Measurements from ENCODE around the gene SARDH.
A peak's percentile ranks its signal among the peaks of the same experiment; 100 is the strongest.

The SARDH gene

DNA sequence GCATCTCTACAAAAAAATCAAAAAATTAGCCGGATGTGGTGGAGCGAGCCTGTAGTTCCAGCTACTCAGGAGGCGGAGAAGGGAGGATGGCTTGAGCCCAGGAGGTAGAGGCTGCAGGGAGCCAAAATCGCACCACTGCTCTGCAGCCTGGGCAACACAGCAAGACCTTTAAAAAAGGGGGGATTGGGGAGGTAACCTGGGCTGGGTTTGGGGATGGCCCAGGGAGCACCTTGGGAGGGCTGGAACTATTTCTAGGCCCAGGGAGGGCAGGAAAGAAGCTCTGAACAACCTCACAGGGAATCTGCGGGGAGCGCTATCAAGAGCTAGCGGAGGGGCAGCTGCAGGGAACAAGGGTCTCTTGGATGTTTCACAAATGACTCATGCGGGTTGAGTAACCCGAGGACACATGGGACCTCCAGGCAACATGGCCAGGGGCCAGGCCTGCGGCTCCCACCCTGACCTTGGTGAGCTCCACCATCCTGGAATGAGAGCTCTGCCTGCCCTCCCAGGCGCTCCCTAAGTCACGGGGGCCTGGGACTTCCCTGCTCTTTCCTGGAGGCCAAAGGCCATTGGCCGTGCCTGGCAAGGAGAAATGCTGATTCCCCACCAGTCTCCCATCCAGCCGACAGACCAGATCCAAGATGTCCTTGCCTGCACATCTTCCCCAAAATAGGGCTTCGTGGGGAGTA is 23.4 kb downstream of the SARDH start:
- DNase-seq (ENCODE audit: low read depth in 2 of 2): no peak

DNA sequence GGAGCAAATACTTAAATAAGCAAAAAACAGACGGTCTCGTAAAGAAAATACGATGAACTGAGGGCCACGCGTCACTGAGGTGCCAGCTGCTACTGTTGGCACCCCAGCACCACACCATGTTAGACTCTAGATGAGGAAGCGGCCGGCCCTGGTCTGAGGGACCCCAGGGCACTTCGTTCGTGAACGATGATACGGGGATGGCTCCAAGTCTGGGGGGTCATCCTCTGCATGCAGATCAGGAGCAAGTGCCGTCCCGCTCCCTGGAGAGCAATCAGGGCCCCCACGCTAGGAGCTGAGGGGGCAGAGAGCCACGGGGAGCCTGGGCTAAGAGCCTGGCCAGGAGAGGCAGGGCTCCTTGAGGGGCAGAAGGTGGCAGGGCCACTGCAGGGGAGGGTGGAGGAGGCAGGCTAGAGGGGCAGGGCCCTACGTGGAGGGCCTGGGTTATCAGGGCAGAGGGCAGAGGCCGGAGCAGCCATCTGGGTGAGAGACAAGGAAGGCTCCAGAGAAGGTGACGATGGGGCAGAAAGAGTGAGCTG is 24.1 kb downstream of the SARDH start:
- no peak for DNase-seq (ENCODE audit: low read depth in 2 of 2)

DNA sequence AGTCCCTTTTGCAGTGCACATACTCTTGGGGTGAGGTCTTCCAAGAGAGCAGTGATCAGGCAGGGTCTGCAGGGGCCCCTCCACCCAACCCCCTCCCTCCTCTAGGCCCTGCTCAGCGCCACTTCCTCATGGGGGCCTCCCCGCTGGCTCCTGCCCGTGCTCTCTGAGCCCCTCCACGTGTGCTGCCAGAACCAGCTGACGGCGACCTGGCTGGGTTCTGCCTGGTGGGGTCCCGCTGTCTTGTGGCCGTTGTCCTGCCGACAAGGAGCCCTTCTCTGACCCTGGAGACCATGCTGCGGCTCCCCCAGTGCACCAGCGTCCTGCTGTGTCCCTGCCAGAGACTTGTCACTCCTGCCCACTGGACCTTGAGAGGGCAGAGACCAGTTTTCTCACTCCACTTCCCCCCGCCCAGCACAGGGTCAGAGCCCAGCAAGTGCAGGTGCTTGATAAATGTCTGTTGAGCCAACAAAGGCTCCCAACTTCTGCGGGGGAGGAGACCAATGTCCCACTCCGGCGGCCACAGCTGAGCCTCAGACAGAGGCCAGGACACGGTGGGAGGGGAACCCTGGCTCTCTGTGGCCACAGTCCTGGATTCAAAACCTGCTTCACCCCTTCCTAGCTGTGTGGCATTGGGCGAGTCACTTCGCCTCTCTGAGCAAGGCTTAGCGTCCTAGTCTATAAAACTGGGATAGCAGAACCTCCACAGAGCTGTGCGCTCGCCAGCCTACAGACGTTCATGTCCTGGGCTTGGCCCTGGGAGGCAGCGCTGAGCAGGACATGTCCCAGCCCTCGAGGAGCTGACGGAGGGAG is 24.8 kb downstream of the SARDH start:
- DNase-seq (ENCODE audit: low read depth in 2 of 2): no peak

DNA sequence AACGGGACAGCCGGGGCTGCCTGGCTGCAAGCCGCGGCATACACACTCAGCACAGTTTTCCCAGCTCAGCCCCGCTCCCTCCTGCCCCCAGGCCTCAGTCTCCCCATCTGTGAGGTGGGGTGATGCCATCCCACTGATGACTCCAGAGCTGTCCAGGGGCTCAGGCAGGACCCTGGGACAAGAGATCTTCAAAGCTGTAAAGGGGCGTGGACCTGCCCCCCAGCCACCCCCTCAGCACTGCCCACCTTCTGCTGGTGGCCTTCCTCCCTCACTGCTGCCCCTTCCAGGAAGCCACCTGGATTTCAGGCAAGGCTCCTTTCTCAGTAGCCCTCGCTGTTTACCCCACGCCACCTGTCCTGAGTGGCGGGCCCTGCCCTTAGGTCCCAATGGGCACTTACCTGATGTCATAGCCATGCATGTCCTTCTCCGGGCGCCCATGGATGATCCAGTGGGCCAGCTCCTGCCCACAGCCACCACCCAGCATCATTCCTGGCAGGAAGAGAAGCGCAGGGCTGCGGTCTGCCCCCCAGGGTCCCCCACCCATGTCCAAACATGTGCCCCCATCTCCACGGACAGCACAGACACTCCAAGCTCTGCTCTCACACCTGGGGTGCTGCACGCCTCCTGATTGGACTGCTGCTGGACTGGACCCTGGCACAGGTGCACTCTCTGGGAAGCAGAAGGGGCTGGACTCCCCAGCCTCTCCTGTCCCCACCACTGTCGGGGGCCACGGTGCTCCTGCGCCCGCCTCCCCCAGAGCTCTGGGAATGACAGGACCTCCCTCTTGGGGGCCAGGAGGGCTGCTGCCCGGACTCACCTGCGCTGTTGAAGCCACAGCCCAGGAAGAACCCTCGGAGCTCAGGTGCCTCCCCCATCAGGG is 25.7 kb downstream of the SARDH start:
- DNase-seq (ENCODE audit: low read depth in 2 of 2): no peak

DNA sequence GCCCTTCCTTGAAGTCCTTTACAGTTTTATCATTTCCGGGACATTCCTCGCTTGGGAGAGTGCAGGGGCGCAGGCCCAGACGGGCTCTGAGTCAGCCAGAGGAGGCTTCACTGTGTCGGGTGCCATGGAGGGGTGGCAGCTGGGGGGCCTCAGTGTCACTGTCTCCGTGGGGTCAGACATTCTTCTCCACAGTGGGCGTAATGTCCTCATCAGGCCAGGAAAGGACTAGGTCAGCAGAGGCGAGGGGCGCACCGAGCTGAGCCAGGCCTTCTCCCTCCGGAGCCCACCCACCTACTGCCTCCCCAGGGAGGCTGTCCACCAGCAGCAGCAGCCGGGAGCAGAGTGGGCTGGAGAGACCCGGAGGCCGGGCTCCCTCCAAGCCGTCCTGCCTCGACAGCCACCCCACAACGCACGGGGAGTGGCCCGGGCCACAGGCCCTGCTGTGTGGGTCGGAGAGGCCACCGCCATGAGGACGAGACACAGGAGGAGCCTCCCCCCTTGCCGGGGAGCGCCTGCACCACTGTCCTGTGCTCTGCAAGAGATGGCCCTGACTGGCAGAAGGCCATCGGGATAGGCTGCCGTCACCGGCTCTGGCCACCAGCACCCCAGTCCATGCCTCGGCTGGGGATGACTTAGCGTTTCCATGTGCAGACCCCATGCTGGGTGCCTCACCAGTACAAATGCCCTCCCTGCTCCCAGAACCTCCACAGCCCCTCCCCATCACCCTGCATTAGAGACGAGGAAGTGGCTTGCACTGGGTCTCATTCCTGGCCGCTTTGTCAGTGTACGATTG is 26.5 kb downstream of the SARDH start:
- no peak for DNase-seq (ENCODE audit: low read depth in 2 of 2)

DNA sequence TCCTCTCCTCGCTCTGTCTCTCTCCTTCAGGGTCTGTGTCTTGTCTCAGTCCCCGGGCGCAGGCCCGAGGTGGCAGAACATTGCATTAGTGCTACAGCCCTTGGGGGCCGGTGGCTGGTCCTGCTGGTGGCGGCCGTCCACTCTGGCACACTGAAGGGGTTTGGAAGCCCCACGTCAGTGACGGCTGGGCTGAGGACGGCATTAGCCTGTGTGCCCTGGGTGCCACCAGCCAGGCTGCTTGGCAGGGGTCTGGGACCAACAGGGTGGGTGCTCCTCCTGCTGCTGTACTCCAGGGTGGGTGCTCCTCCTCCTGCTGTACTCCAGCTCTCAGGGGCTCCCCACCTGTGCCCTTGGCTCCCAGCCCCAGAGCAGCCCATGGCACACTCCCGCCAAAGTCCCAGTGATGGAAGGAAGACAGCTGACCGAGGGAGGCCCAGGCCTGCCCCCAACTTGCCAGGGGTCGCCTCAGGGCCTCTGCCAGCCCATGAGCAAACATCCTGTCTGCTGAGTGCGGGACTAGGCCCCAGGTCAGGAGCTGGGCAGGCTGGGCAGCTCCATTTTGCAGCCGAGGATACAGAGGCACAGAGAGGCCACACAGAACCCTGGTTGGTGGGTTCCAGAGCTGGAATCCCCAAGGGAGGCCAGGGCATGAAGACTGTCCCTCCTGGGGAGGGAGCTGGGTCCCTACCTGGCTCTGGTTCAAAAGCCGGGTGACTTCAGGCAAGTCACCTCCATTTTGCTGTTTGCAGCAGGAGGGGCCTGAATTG is 27.3 kb downstream of the SARDH start:
- DNase-seq (ENCODE audit: low read depth in 2 of 2): no peak

DNA sequence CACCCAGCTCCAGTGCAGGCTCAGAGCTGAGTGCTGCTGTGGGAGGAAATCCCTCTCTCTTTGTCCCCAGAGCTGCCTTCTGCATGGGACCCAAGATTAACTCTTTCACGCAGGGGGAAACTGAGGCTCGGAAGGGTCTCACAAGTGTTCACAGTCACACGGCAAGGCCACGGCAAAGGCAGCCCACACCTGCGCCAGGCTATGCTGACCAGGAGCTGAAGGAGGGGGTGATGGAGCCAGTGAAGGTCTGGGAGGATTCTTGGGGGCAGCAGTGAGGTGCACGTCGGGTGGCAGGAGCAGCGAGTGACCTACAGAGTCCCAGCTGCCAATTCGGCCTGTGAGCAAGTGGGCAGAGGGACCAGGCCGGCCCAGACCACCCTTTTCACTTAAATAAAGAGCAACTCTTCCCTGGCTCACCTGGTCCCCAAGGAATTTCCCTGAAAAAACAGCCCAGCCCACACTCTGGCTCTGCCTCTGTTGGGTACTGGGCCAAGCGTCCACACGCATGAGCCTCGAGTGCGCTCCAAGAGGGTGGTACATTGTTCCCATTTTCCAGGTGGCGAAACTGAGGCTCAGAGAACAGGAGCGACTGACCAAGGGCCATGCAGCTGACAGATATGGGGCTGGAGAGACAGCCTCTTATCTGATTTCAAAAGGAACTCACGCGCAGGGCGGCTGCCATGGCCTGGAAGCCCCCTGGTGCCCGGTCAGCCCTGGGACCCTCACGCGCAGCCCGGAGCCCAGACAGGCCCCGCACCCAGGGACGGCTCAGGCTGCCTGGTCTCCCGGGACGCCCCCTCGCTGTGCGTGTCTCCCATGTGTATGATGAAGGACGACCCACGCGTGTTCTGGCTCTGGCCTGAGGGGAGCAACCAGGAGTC is 28.2 kb downstream of the SARDH start:
- no peak for DNase-seq (ENCODE audit: low read depth in 2 of 2)

DNA sequence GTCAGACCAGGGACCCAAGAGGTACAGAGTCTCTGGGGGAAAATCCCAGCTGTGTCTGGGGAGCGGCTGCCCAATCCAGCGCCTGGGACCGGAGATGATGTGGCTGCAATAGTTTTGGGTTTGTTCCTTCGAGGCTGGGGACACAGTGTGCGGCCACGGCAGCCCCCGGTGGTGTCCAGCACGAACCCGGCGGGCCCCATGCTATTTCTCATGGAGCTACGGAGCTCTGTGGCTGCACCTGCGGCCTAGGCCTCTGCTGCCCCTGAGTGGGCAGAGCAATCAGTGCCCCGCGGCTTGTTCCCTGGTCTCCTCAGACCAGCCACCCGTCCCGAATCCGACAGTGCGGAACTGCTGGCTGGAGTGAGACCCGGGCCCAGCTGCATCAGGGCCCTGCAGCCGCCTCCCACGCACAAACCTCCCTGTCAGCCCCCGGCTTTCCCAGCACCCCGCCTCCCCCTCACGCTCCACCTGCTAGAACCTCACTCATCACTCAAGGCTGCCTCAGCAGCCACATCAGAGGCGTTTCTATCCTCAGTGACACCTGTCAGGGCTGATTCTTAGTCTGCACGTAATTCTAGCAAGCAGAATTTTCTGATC is 29.0 kb downstream of the SARDH start:
- peak in 1 of 2 donors; percentile 34 for DNase-seq (ENCODE audit: low read depth in 2 of 2)

DNA sequence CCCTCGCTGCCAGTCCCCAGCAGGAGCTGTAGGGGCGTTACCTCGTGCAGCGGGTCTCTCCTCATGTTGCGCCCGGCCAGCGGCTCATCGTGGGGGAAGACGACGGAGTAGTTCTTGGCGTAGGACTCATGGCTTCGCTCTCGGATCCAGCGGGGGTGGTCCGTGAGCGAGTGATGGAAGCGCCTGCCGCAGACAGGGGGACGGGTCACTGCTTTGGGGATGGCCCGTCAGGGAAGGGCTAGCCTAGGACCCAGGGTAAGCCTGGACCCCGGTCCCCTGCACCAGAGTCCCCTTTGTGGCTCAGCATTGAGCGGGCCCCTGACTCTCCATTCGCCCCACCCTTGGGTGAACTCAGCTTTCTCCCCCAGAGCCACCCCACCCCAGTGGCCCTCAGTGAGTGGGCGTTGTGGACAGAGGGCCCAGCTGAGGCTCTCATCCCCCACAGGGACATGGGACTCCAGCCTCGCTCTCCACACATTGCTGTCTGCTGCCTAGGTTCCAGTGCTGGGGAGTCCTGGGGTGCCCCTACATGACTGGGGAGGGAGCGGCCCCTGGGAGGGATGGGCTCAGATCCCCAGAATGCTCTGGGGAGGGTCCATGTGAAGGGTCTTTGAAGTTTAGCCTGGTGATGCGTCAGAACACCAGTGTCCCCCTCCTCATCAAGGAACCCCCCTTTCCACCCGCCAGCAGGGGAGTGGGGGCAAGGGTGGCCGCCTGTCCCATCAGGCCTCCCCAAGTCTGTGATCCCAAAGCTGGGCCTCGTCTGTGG is 29.7 kb downstream of the SARDH start:
- no peak for DNase-seq (ENCODE audit: low read depth in 2 of 2)

DNA sequence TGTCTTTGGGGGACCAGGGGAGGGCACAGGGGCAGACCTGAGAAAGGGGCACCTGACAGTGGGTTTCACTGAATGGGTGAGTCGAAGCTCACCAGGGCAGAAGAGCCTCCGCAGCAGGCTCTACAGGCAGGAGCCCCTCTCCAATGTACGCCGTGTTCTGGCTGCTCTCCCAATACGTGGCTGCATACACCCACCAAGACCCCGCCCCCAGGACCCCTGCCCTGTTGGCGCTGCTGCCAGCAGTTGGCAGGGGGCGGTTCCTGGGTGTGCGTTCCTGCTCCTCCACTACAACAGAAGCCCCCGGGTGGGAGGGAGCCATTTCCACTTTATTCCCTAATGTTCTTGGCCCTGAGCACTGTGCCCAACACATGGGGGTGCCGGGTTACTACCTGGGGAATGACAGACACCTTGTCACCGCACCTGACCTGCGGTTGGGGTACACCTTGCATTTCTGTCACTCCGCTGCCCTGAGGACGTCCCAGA is 30.3 kb downstream of the SARDH start:
- no peak for DNase-seq (ENCODE audit: low read depth in 2 of 2)

DNA sequence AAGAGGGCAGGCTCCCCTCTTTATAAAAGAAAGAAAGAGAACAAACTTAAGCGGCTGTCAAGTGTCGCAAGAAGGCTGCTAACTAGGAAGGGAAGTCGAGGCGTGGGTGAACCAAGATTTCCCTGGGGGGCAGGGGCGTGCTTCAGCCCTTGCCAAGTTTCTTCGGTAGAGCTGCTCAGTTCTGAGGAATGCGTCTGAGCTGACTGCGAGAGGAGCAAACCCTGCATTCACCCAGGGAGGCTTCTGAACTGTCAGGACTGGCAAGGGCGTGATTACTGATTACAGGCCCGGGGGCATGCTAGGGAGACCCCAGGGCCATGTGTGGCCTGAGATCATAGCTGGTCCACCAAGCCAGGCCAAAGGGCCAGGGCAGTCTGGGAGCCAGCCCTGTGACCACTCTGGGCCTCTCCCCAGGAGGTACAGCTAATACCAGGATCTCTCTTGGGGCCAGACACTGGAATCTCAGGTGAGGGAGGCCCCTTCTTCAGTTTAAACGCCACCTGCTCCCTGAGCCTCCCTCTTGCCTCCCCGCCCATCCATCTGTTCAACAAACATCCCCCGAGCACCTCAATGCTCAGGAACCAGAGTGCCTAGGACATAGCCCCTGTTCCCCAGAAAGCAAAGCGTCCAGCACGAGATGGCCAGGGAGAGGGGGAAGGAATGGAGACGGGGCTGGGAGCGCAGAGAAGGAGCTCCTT is 30.9 kb downstream of the SARDH start:
- no peak for DNase-seq (ENCODE audit: low read depth in 2 of 2)

DNA sequence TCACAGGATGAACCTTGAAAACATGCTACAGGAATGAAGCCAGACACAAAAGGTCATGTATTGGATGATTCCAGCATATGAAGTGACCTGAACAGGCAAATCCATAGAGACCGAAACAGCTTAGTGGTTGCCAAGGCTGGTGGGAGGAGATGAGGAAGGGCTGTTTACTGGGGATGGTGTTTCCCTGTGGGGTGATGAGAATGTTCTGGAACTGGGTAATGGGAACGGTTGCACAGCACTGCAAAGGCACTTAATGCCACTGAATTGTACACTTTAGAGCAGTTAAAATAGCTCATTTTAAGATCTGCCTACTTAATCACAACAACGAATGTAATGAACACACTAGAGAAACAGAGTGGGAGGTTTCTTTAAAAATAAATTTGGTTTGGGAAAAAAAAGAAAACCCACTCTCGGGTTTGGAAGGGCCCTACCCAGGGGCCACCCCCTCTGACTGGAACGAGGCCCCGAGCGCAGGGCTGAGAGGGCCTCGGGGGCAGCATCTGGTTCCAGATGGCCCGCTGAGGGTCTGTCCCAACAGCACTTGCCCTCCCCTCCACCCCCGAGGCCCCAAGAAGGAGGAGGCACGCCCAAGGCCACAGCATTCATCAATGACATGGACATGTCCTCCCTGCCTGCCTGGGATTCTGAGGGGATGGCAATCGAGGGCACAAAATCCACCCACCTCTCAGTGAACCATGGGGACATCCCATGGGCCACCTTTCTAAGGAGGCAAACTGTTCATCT is 31.7 kb downstream of the SARDH start:
- DNase-seq (ENCODE audit: low read depth in 2 of 2): no peak

DNA sequence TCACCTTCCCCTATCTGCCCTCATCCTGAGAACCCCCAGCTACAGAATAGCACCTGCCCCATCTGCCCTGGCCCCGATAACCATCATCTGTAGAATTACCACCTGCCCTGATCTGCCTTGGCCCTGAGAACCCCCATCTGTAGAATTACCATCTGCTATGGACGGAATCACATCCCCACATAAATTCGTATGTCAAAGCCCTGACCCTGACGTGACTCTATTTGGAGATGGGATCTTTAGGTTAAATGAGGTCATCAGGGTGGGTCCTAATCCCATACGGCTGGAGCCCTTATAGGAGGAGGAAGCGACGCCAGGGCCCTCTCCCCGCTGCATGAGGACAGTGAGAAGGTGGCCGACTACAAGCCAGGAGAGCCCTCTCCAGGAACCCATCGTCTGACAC is 32.6 kb downstream of the SARDH start:
- DNase-seq (ENCODE audit: low read depth in 2 of 2): no peak

DNA sequence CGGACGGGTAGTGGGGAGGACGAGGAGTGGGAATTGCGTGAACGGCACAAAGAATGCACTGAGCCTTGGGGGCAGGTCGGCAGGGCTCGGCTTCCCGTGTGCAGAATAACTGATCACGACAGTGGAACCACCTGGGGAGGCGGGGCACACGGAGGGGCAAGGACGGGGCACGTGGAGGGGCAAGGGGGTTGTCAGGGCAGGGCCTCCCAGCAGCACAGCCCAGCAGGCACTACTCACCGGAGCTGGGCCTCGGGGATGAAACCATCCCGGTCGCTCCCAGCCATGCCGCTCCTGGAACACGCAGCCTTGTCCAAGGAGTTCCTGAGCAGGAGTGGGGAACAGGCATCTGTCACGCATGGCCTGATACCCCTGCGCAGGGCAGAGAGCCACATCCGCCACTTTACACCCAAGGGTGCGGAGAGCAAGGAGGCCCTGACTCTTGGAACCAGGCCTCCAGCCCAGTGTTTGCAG is 33.4 kb downstream of the SARDH start:
- no peak for DNase-seq (ENCODE audit: low read depth in 2 of 2)

DNA sequence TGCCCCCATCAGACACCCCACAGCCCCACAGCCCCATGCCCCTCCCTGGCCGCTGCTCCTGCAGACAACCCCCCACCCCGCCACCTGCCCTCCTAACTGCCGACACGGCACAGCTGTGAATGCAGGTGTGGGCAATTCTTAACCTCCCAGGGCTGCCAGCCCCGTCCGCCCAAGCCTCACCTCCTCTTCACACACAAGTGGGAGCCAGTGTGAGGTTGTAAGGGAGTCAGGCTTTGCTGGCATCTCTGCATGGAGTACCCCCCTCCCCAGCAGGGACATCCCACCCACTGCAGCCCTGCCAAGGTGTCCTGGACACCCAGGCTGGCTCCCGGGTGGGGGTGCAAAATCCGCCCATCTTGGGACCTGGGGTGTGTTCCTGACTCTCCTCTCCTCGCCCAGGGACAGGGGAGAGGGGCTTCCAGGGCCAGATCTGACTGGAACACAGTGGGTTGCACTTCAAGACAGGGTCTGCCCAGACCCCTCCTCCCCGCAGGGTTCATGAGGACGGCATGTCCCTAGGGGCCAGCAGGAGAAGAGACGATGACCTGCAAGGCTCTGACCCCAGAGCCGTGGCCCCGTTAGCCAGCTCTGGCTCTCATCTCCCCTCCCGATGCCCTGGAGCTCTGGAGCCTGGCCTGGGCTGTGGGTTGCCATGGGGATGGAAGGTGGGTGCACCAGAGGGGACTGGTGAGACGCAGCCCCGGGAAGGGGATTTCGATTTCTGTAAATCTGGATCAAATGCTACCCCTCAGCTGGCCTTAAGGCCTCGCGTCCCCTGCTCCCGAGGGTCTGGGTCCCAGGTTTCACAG is 34.4 kb downstream of the SARDH start:
- no peak for DNase-seq (ENCODE audit: low read depth in 2 of 2)

Data from stimulated activated CD8-positive, alpha-beta memory T cell treated with anti-CD3 and anti-CD28 coated beads, Interleukin-7, amount 100 ng/mL, for 1 hour (primary cell).